Smooth muscle cell of the brain vasculature (primary cell): ENCODE measurements around the gene GON4L.
"Not testable (repeated sequence)": the region's sequence is repeated elsewhere in the genome, so short reads cannot be mapped to it uniquely, and the experiment has no call there.

Experiments used
- DNase-seq: peaks from one replicate; pipeline ENCODE4 v3.0.0-alpha.2; 2012; ENCODE audit warnings: low read depth, low spot score

GON4L gene

DNA sequence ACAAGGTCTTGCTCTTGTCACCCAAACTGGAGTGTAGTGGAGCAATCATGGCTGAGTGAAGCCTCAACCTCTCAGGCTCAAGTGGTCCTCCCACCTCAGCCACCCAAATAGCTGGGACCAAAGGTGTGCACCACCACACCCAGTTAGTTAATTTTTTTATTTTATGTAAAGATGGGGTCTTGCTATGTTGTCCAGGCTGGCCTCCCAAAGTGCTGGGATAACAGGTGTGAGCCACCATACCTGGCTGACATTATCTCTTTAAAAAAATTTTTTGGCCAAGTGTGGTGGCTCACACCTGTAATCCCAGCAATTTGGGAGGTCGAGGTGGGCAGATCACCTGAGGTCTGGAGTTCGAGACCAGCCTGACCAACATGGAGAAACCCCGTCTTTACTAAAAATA lies 98.0 kb downstream of the GON4L start:
- DNase-seq = not testable (repeated sequence)

- DNase-seq = not testable (repeated sequence)
Observed at GRCh38 chr1:155748141-155748540, 108.9 kb downstream of the GON4L start.

DNA sequence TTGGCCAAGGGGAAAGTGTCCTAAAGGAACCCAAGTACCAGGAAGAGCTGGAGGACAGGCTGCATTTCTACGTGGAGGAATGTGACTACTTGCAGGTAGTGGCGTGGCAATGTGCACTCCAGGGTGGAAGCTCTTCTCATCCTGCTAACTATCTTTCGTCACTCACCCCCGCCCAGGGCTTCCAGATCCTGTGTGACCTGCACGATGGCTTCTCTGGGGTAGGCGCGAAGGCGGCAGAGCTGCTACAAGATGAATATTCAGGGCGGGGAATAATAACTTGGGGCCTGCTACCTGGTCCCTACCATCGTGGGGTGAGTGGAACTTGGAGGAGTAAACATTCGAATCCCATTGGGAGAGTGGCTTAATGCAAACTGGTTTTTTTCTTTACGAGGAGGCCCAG lies 109.4 kb downstream of the GON4L start:
- DNase-seq = not testable (repeated sequence)

DNA sequence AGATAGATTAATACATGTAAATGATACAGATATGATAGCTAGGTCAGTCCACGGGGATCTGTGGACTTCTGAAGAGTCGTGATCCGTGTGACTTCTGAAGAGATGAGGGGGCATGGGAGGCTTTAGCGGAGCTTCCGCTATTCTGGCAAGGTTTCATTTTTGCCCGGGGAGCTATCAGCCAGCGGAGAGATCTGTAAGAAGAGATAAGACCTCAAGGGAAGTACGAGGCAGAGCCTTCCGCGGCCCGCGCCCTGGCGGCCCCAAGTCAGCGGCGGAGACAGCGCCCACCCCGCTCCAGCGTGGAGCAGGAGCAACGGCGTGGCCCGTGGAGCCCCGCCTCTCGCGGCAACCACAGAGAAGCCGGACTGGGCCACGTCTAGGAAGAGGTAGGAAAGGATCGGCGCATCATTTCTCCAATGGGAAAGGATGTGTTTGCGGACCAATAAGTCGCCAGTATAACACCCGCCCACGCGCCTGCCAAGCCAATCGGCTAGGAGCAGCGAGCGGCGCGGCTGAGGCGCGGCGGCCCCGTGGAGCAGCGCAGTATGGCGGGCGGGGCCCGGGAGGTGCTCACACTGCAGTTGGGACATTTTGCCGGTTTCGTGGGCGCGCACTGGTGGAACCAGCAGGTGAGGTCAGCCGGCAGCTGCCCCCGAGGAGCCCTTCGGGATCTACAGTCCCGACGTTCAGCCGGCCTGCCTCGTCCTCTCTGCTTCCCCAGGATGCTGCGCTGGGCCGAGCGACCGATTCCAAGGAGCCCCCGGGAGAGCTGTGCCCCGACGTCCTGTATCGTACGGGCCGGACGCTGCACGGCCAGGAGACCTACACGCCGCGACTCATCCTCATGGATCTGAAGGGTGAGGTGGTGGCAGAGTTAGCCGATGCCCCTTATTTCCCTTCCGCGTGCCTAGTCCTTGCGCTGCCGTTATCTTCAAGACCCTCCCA lies 111.5 kb downstream of the GON4L start:
- DNase-seq = peak; percentile 86

- no peak for DNase-seq
Observed at GRCh38 chr1:155744711-155745283, 112.2 kb downstream of the GON4L start.

GRCh38 chr1:155741908-155742307 lies 115.1 kb downstream of the GON4L start:
- DNase-seq = no peak

GRCh38 chr1:155740995-155741394 lies 116.0 kb downstream of the GON4L start:
- no peak for DNase-seq

GRCh38 chr1:155729031-155729898 lies 127.7 kb downstream of the GON4L start:
- peak; percentile 36 for DNase-seq

- no peak for DNase-seq
Observed at GRCh38 chr1:155725142-155725541, 131.9 kb downstream of the GON4L start.

- DNase-seq = no peak
Observed at GRCh38 chr1:155719703-155720102, 137.3 kb downstream of the GON4L start.

- not testable (repeated sequence) for DNase-seq
Observed at GRCh38 chr1:155718524-155719115, 138.4 kb downstream of the GON4L start.

DNA sequence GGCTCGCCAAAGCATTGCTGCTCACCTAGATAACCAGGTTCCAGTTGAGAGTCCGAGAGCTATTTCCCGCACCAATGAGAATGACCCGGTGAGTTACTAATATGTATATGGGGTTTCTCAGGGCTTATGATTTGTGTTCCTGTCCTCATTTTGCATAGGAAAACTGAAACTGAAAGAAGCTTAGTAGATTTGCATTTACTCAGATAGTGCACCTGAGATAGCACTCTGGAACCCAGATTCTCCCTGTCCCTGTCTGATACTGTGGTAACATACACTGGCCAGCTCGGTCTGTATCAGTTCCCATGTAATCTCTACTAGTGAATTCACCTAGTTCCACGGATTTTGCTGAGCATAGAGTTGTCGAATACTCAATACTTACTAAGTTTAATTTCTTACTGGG lies 140.0 kb downstream of the GON4L start:
- no peak for DNase-seq

DNA sequence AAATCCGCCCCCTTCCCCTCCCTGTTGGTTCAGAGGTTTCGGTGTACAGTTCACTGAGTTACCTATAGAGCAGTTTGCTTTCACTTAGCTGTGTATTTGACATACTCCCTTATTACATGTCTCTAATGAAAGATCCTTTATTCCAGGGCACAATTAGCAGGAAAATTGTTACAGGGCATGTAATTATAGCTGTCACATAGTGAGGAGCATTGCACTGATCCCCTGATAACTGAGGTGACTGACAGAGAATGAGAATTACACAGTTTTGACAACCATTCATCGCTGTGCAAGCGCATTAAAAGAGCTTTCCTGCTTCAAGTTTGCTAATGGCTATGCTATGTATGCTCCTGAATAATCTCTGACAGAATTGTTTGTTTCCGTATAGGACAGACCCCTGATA lies 141.2 kb downstream of the GON4L start:
- no peak for DNase-seq

- DNase-seq = not testable (repeated sequence)
Observed at GRCh38 chr1:155715056-155715455, 142.0 kb downstream of the GON4L start.

GRCh38 chr1:155713075-155713474 lies 143.9 kb downstream of the GON4L start:
- no peak for DNase-seq

DNA sequence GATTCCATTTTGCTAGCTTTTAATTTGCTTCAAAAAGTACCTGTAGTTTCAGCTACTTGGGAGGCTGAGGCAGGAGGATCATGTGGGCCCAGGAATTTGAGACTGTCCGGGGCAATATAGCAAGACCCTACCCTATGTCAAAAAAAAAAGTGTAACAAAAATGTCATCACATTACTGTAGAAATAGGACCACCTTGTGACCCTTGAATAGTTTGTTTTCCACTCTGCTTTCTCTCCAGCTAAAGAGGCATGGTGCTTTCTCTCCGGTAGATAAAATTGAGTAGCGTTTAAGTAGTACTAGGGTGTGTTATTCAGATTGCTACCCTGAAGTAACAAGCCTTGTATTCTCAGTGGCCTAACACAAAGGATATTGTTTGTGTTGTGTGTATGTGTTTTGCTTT lies 144.4 kb downstream of the GON4L start:
- DNase-seq = not testable (repeated sequence)

DNA sequence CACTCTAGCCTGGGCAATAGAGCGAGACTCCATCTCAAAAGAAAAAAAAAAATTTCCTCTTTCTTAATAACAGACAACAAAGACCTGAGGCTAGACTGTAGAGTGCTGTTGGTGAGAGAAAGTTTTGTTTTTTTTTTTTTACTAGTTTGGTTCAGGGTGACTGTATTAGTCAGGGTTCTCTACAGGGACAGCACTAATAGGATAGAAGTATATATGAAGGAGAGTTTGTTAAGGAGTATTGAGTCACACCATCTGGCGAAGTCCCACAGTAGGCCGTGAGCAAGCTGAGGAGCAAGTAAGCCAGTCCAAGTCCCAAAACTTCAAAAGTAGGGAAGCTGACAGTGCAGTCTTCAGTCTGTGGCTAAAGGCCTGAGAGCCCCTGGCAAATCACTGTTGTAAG lies 145.6 kb downstream of the GON4L start:
- not testable (repeated sequence) for DNase-seq

DNA sequence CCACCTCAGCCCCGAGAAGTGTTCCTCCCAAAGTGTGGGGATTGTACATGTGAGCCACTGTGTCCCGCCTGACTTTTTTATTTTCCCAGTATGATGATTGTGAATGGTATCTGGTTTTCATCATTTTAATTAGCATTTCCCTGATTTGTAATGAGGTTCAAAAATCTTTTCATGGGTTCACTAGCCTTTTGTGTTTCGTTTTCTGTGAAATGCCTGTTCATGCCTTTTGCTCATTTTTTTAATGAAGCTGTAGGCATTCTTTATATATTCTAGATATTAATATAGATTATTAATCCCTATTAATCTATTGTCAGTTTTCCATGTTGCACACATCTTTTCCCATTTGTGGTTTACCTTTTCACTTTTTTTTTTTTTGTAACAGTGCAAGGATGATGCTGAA lies 147.6 kb downstream of the GON4L start:
- no peak for DNase-seq

DNA sequence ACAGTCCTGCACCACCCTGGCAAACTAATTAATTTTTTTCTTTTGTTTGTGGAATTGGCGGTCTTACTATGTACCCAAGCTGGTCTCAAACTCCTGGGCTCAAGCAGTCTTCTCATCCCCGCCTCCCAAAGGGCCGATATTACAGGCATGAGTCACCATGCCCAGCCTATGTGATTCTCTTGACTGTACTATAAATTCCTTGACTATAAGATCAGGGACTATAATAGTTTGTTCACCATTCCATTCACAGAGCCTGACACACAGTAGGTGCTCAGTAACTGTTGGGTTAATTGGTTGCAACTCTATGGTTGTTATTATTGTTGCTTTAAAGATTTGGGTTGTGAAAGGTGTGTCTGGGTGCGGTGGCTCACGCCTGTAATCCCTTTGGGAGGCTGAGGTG lies 150.9 kb downstream of the GON4L start:
- no peak for DNase-seq

DNA sequence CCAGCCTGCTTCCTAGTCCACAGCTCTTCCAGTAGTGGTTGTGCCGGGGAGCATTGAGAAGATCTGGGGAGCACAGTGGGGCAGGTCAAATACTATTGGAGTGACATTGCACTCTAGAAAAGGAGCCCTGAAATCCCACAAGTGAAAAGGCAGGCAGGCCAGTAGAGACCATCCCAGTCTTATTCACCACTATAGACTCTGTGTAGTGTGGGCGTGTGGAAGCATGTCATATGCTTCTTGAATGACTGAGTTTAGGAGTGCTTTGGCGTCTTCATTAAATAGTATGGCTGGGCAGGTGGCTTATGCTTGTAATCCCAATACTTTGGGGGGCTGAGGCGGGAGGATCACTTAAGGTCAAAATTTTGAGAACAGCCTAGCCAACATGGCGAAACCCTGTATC lies 152.6 kb downstream of the GON4L start:
- DNase-seq = not testable (repeated sequence)

DNA sequence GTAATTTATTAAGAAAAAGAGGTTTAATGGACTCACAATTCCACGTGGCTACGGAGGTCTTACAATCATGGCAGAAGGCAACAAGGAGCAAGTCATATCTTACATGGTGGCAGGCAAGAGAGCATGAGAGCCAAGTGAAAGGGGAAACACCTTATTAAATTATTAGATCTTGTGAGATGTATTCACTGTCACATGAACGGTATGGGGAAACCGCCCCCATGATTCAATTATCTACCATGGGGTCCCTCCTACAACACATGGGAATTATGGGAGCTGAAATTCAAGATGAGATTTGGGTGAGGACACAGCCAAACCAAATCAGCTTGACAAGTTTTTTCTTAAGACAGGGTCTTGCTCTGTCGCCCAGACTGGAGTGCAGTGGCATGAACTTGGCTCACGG lies 153.8 kb downstream of the GON4L start:
- no peak for DNase-seq

- not testable (repeated sequence) for DNase-seq
Observed at GRCh38 chr1:155701675-155702074, 155.3 kb downstream of the GON4L start.
